Gastroesophageal sphincter (tissue), 3 donors: ENCODE data around the gene NMRAL1.

ENCODE experiments used
- CTCF ChIP-seq, 4 experiments: fragments of 200-600 bp in 2 of 4; fragments of 450-650 bp in 2 of 4; sonication (generic) in 1 of 4; IDR thresholded peaks; one replicate each; pipeline ENCODE4 v1.5.1; 2017 to 2019; ENCODE audit warnings: antibody characterized with exemption in 4 of 4, mild to moderate bottlenecking in 2 of 4, moderate library complexity in 2 of 4
- POLR2A ChIP-seq, 2 donors: fragments of 450-650 bp; IDR thresholded peaks; one replicate each; pipeline ENCODE4 v1.6.1; 2017; ENCODE audit warnings: antibody characterized with exemption in 2 of 2, mild to moderate bottlenecking in 2 of 2, moderate library complexity in 1 of 2
- POLR2AphosphoS5 ChIP-seq: sonication (generic); formaldehyde crosslinking; IDR thresholded peaks from one replicate; pipeline ENCODE4 v1.6.1; 2017; ENCODE audit warnings: antibody characterized with exemption

- TF ChIP-seq CTCF (IDR thresholded peaks at IDR 0.05) (no peak), POLR2A (IDR thresholded peaks at IDR 0.05) (no peak), POLR2AphosphoS5 (no peak)
Measured at GRCh38 chr16:4507588-4508345, 33.3 kb upstream of the NMRAL1 start.
